Activated T-helper 1 cell treated with Interleukin-2 at 50 U/mL for 16 hours (primary cell): ENCODE data around the gene ZNF791.
"Not testable (repeated sequence)": the region's sequence is repeated elsewhere in the genome, so short reads cannot be mapped to it uniquely, and the experiment has no call there.

Experiments used
- DNase-seq: peaks from one replicate; pipeline ENCODE4 v3.0.0-alpha.2; 2020; ENCODE audit warnings: low read depth

Gene ZNF791

DNA sequence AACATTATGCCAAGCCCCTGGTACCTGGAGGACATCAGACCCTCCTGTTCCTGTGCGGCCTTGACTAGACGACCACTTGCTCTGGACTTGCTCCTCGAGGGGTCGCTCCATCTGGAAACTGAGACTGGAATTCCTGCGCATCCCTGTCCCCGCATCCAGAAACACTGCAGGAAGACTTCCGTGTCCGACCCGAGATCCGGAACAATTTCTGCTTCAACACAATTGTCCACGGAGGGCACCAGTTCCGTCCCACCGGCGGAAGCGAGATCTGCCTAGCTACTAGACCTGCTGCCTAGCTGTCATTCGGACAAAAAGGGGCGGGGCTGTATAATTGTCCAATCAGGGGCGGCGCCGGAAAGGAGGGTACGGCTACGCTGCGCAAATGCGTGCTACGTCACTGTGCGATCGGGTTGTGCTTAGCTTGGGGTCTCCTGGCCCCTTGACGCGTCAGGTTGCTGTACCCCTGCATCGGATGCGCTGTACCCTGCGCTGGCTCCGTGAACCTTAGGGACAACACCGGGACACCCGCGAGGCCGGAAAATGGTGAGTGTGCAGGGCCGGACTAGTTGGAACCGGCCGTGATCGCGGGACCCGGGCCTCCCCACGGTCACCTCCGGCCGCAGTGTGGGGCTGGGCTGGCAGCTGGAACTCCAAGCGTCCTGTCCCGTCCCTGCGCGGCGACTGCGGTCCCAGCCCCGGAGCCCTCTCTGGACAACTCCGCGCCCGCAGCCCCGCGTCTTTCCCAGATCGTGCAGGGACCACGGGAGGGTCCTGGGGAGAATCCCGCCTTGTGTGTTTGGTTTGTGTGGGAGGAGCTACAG, at the start of gene ZNF791, which contains the start of gene ZNF490:
TSS of gene ZNF791 (plus strand) at position 381 of the 821 bp plus-strand sequence. CDS start at position 541, 160 bp downstream.
TSS of gene ZNF490 (minus strand) at position 274 of the 821 bp plus-strand sequence. CDS start at position 141, 133 bp downstream.
- peak; percentile 88 for DNase-seq

DNA sequence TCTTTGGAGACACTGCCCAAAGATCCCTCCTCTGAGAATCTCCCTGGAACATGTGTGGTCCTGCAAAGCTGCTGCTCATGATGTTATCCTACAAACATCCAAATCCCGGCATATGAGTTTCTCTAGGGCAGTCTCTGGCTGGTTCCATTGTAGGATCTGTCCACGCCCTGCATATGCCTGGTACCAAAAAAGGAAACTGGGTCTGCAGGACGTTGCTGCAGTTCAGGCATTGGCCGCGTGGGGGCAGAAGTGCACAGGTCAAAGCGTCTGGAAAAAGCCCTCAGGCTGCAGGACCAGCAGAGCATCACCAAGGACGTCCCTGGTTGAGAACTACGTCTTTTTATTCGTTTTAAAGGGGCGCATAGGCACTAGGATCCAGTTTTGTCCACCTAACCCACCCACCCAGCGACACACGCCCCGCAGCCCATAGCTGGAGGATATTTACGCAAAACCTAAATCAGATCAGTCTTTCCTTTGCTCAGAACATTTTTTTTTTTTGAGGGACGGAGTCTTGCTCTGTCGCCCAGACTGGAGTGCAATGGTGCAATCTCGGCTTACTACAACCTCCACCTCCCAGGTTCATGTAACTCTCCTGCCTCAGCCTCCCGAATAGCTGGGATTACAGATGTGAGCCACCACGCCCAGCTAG, 46.6 kb upstream of the ZNF791 start:
- DNase-seq = peak; percentile 81

GRCh38 chr19:12566380-12566779, 44.3 kb upstream of the ZNF791 start:
- not testable (repeated sequence) for DNase-seq

GRCh38 chr19:12567951-12568350, 42.8 kb upstream of the ZNF791 start:
- DNase-seq = no peak

GRCh38 chr19:12574036-12574435, 36.7 kb upstream of the ZNF791 start:
- no peak for DNase-seq

DNA sequence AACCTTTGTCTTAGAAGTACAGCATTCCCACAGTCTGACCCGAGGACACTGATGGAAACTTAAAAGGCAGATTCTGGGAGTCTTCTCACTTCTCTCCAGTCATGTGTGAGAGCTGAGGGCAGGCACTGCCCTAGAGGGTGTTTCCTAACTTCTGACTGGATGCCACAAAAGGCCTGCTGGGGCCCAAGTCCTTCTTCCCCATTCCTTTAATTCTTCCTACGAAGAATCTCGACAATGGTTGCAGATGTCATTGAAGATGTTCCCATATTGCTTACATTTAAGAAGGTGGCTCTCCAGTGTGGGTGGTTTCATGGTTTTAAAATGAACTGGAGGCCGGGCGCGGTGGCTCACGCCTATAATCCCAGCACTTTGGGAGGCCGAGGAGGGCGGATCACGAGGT, 32.1 kb upstream of the ZNF791 start:
- DNase-seq = no peak

DNA sequence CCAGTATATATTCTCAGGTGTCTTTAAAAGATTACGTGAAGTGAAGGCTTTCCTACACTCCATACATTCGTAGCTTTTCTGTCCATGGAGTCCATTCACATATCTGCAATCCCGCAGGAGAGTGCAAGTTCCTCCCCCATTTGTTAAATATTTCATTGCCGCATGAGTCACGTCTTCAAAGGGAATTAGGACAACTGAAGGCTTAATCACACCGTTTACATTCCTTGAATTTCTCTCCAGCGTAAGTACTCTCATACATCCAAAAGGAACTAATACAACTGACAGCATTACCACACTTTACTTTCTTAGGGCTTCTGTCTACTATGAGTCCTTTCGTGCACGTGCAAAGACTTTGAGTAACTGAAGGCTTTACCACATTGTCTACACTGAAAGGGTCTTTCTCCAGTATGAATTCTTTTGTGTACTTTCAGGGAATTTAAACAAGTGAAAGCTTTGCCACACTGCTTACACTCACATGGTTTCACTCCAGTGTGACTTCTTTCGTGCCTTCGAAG, 30.5 kb upstream of the ZNF791 start:
- DNase-seq = no peak

DNA sequence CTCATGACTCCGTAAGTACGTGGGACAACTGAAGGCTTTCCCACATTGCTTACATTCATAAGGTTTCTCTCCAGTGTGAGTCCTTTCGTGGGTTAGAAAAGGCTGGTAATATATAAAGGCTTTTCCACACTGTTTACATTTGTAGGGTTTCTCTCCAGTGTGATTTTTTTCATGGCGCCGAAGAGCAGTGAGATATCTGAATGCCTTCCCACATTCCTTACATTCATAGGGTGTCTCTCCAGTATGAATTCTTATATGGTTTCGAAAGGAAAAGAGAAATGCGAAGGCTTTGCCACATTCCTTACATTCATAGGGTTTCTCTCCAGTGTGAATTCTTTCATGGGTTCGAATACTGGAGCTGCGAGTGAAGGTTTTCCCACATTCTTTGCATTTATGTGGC, 29.6 kb upstream of the ZNF791 start:
- no peak for DNase-seq

DNA sequence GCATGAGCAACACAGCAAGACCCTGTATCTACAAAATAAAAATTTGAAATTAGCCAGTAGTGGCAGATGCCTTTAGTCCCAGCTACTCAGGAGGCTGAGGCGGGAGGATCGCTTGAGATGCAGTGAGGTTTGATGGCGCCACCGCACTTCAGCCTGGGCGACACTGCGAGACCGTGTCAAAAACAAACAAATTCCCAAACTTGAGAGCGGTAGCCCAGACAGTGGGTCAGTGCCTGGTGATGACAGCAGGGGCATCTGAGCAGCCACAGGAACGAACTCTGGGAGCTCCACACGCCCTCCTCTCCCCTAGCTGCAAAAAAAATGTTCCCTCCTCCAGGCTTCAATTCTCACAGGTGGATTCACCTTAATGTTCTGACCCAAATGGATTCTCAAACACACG, 14.2 kb upstream of the ZNF791 start:
- no peak for DNase-seq

DNA sequence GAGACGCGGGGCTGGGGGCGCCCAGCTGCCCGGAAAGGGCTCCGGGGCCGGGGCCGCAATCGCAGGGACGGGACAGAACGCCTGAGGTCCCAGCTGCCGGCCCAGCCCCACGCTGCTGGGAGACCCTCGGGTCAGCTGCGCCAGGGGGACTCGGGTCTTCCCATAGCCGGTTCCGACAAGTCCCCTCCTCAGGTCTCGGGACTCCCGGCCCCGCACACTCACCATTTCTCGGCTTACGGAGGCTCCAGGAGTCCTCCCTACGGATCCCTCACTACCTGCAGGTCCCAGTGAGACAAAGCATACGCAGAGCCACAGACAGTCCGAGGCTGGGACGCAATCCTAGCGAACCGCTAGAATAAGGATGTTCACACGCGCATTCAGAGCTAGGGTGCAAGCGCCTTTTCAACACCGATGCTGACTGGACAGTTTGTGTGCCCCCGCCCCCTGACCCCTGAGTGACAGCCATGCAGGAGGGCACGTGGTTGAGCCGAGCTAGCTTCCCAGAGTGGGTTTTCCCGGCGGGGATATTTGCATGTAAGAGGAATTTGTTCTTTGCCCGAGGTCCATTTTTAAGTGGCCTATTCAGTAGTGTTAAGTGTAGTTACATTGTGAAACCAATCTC, 13.7 kb upstream of the ZNF791 start:
- DNase-seq = no peak

DNA sequence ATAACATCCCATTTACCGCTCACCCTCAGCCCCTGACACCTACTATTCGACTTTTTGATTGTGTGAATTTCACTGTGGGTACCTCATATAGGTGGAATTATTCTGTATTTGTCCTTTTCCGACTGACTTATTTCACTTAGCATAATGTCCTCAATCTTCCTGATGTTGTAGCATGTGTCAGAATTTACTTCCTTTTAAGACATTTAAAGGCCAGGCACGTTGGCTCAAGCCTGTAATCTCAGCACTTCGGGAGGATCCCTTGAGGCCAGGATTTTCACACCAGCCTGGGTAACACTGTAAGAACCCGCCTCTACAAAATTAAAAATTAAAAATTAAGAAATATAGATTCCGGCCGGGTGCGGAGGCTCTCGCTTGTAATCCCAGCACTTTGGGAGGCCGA, 13.1 kb upstream of the ZNF791 start:
- no peak for DNase-seq

- no peak for DNase-seq
These were observed 7.0 kb upstream of the ZNF791 start for GRCh38 chr19:12603714-12604113.

DNA sequence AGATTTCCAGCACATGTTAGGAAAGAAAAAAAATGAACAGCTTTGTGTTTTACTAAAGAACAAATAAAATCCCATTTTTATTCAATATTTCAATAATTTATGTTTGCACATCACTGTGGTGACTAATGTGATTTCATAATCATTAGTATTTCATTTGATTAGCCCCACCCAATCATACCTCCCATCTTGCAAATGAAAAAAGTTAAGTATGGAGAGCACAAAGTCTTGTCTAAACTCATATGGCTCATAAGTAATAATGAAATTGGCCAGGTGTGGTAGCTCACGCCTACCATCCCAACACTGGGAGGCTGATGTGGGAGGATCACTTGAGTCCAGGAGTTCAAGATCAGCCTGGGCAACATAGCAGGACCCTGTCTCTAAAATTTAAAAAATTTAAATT, 3.9 kb upstream of the ZNF791 start:
- no peak for DNase-seq

GRCh38 chr19:12607631-12608030, 3.1 kb upstream of the ZNF791 start:
- DNase-seq = no peak

DNA sequence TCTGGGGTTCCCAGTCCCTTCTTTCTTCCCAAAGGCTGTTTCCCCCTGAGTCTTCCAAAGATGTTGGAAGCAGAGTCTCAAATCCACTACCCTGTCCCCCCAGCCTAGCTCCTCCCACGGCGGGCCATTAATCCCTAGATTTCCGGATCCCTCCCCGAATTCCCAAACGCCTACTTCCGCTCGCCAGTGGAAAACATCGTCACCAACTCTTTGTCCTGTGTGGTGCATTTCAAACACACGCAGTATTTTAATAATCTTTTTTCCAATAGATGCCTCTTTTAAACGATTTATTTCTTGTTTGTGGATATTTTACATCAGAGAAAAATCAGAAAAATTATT, 610 bp downstream of the ZNF791 start:
- no peak for DNase-seq

GRCh38 chr19:12617646-12618045, 6.9 kb downstream of the ZNF791 start:
- no peak for DNase-seq

- not testable (repeated sequence) for DNase-seq
These were observed 10.7 kb downstream of the ZNF791 start for GRCh38 chr19:12621253-12622024.

- no peak for DNase-seq
These were observed 12.8 kb downstream of the ZNF791 start for GRCh38 chr19:12623361-12624031.

DNA sequence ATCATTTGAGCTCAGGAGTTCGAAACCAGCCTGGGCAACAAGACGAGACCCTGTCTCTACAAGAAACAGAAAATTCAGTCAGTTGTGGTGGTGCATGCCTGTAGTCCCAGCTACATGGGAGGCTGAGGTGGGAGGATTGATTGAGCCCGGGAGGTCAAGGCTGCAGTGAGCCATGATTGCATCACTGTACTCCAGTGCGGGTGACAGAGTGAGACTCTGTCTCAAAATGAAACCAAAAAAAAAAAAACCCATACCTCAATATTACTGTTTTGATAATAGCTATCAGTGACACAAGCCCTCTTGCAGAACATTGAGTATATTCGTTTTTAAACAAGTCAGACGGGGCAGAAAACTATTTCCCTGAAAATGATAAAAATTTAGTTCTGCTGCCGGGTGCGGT, 16.2 kb downstream of the ZNF791 start:
- no peak for DNase-seq

GRCh38 chr19:12628040-12629022, 17.6 kb downstream of the ZNF791 start:
- no peak for DNase-seq
